ENCODE data around the gene TSHR. TPM values are rescaled to one million over a fixed set of nuclear protein-coding genes. Genes with fewer than 3 reads are reported as not detected.

Gene TSHR
- total RNA-seq, 6 donors from 2014 or later = 1.4 TPM; not detected in 5

DNA sequence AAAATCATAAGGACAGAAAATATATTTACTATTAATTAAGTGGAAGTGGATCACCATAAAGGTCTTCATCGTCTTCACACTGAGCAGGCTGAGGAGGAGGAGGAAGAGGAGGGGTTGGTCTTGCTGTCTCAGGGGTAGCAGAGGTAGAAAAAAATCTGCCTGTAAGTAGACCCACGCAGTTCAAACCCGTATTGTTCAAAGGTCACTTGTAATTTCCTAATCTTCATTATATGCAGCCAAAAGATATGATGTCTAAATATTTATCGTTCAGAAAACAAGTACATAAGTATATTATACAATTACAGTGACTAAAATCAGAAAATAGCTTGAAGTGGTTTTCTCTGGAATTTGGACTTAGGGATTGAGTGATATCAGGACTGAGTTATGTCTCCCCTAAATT is 193.2 kb downstream of the TSHR start:
- DNase-seq (no peak), ATAC-seq (ENCODE audit: low FRiP score in 2 of 2) (no peak)
- no peaks in the 10 kb centered on the region for H3K27me3 ChIP-seq
- no peak overlapping the region for H3K27ac ChIP-seq
- TF ChIP-seq EP300 (IDR thresholded peaks at IDR 0.05) (no peak), POLR2A (IDR thresholded peaks at IDR 0.05) (no peak), CTCF (IDR thresholded peaks at IDR 0.05) (no peak), POLR2AphosphoS5 (IDR thresholded peaks at IDR 0.05) (no peak)
- peaks cover 3 to 6% (median 5%) of the 10 kb centered on the region in 4 donors for H3K4me1 ChIP-seq
- WGBS, 2 donors = 50 to 59% methylated on average over 4 of the region's 4 CpGs
- no peaks in the 10 kb centered on the region for H3K9me3 ChIP-seq
- no peak overlapping the region for H3K4me3 ChIP-seq
- no peaks in the 10 kb centered on the region for H3K36me3 ChIP-seq

DNA sequence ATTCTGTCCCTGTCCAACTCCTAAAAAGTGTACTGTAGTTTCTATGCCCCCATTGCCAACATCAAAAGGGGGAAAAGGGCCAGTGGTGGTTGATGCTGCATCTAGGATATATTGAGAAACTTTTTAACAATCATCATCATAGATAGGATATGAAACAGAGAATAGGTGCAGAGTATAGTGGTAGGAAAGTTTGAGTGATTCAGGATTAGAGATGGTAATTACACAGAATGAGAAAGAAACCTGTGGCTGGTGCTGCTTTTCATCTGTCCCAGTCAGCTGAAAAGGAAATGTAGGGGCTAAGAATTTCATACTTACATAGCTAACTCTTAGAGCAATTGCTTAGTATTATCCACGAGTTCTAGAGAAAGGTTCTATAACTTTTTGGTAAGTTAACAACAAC is 197.8 kb downstream of the TSHR start:
- WGBS, 2 donors = 68 to 73% methylated on average over 1 of the region's 1 CpG
- ATAC-seq (ENCODE audit: low FRiP score in 2 of 2) = no peak
- H3K36me3 ChIP-seq = no peaks in the 10 kb centered on the region

GRCh38 chr14:81157431-81157830 is 202.0 kb downstream of the TSHR start:
- DNase-seq (no peak), ATAC-seq (ENCODE audit: low FRiP score in 2 of 2) (no peak)
- H3K27ac ChIP-seq = no peak overlapping the region
- H3K27me3 ChIP-seq = no peaks in the 10 kb centered on the region
- no peaks in the 10 kb centered on the region for H3K36me3 ChIP-seq
- no peak overlapping the region for H3K4me3 ChIP-seq
- no peaks in the 10 kb centered on the region for H3K4me1 ChIP-seq
- no peaks in the 10 kb centered on the region for H3K9me3 ChIP-seq
- TF ChIP-seq POLR2A (IDR thresholded peaks at IDR 0.05) (no peak), CTCF (IDR thresholded peaks at IDR 0.05) (no peak)
- 55 to 76% methylated on average over 1 of the region's 1 CpG for WGBS, 2 donors

More for the DNA sequence above, 197.8 kb downstream of the TSHR start:
- Histone ChIP-seq H3K4me3 (no peak overlapping the region), H3K4me1 (no peaks in the 10 kb centered on the region), H3K9me3 (no peaks in the 10 kb centered on the region), H3K27ac (no peak overlapping the region), H3K27me3 (no peaks in the 10 kb centered on the region)
- TF ChIP-seq EP300 (IDR thresholded peaks at IDR 0.05) (no peak), CTCF (IDR thresholded peaks at IDR 0.05) (no peak), POLR2A (IDR thresholded peaks at IDR 0.05) (no peak), POLR2AphosphoS5 (IDR thresholded peaks at IDR 0.05) (no peak)
- DNase-seq = no peak

- H3K4me3 ChIP-seq = no peak overlapping the region
- no peak for ATAC-seq (ENCODE audit: low FRiP score in 2 of 2)
- TF ChIP-seq EP300 (IDR thresholded peaks at IDR 0.05) (no peak), POLR2A (IDR thresholded peaks at IDR 0.05) (no peak), CTCF (IDR thresholded peaks at IDR 0.05) (no peak), POLR2AphosphoS5 (IDR thresholded peaks at IDR 0.05) (no peak)
- no peaks in the 10 kb centered on the region for H3K27me3 ChIP-seq
- H3K36me3 ChIP-seq = no peaks in the 10 kb centered on the region
- no peak for DNase-seq
- H3K4me1 ChIP-seq = peaks cover 0 to 6% (median 3%) of the 10 kb centered on the region in 4 donors
- H3K27ac ChIP-seq = no peak overlapping the region
- WGBS, 2 donors = 91 to 92% methylated on average over 7 of the region's 7 CpGs
- H3K9me3 ChIP-seq = no peaks in the 10 kb centered on the region
Observed at GRCh38 chr14:81161088-81161487, 205.7 kb downstream of the TSHR start.

GRCh38 chr14:81161749-81162148 is 206.3 kb downstream of the TSHR start:
- DNase-seq (no peak), ATAC-seq (ENCODE audit: low FRiP score in 2 of 2) (no peak)
- no peaks in the 10 kb centered on the region for H3K36me3 ChIP-seq
- H3K4me1 ChIP-seq = peaks cover 0 to 6% (median 3%) of the 10 kb centered on the region in 4 donors
- no peaks in the 10 kb centered on the region for H3K27me3 ChIP-seq
- H3K4me3 ChIP-seq = no peak overlapping the region
- no peak overlapping the region for H3K27ac ChIP-seq
- no peaks in the 10 kb centered on the region for H3K9me3 ChIP-seq
- TF ChIP-seq POLR2AphosphoS5 (IDR thresholded peaks at IDR 0.05) (no peak), CTCF (IDR thresholded peaks at IDR 0.05) (no peak), EP300 (IDR thresholded peaks at IDR 0.05) (no peak), POLR2A (IDR thresholded peaks at IDR 0.05) (no peak)
- WGBS, 2 donors = 37 to 65% methylated on average over 1 of the region's 1 CpG
